Suprapubic skin (tissue), 4 donors: ENCODE results near the gene NABP2.
"Not testable (repeated sequence)": the region's sequence is repeated elsewhere in the genome, so short reads cannot be mapped to it uniquely, and the experiment has no call there.

Source experiments
- EP300 ChIP-seq: sonication (generic); formaldehyde crosslinking; IDR thresholded peaks from one replicate; pipeline ENCODE4 v1.6.1; 2017; ENCODE audit warnings: antibody characterized with exemption
- POLR2A ChIP-seq, 2 donors: fragments of 450-650 bp; IDR thresholded peaks; one replicate each; pipeline ENCODE4 v1.6.1; 2017; ENCODE audit warnings: antibody characterized with exemption in 2 of 2, mild to moderate bottlenecking in 2 of 2, moderate library complexity in 2 of 2
- POLR2AphosphoS5 ChIP-seq, 3 donors: sonication (generic); formaldehyde crosslinking; IDR thresholded peaks; one replicate each; pipeline ENCODE4 v1.6.1; 2017; ENCODE audit warnings: antibody characterized with exemption in 3 of 3
- TF ChIP-seq, protein P1 (sequence below), 2 donors: fragments of 200-600 bp in 1 of 2; fragments of 450-650 bp in 1 of 2; sonication (generic) in 1 of 2; IDR thresholded peaks; one replicate each; pipeline ENCODE4 v1.5.1; 2016 to 2019; ENCODE audit warnings: antibody characterized with exemption in 2 of 2, mild to moderate bottlenecking in 1 of 2, moderate library complexity in 1 of 2

DNA sequence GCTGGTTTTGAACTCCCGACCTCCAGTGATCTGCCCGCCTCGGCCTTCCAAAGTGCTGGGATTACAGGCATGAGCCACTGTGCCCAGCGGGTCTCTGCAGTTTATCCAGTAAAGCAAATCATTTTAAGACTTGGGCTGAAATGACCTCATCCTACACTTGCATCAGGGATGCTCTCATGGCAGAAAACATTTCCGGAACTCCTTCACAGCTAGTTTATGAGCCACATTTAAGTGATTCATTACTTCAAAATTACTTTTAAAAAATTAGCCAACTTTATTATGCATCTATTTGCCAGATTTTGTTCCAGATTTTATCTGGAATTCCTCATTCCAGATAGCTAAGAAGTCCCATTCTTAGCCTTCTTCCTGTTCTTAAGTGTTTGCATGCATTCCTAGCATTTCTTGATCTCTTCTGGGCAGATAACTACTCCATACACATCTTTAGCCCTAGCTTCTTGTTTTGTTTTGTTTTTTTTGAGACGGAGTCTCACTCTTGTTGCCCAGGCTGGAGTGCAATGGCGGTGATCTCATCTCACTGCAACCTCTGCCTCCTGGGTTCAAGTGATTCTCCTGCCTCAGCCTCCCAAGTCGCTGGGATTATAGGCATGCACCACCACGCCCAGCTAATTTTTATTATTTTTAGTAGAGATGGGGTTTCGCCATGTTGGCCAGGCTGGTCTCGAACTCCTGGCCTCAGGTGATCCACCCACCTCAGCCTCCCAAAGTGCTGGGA is 27.2 kb upstream of the NABP2 start:
- TF ChIP-seq, protein P1, sequence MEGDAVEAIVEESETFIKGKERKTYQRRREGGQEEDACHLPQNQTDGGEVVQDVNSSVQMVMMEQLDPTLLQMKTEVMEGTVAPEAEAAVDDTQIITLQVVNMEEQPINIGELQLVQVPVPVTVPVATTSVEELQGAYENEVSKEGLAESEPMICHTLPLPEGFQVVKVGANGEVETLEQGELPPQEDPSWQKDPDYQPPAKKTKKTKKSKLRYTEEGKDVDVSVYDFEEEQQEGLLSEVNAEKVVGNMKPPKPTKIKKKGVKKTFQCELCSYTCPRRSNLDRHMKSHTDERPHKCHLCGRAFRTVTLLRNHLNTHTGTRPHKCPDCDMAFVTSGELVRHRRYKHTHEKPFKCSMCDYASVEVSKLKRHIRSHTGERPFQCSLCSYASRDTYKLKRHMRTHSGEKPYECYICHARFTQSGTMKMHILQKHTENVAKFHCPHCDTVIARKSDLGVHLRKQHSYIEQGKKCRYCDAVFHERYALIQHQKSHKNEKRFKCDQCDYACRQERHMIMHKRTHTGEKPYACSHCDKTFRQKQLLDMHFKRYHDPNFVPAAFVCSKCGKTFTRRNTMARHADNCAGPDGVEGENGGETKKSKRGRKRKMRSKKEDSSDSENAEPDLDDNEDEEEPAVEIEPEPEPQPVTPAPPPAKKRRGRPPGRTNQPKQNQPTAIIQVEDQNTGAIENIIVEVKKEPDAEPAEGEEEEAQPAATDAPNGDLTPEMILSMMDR (IDR thresholded peaks at IDR 0.05) = not testable (repeated sequence)
- TF ChIP-seq POLR2AphosphoS5 (IDR thresholded peaks at IDR 0.05); EP300; POLR2A (IDR thresholded peaks at IDR 0.05): not testable (repeated sequence)
